Neuron (in vitro differentiated cells): ENCODE measurements around the gene MYB.

Experiments
- H2AFZ ChIP-seq: one replicate; pipeline ENCODE4 v1.6.1; 2013; ENCODE audit warnings: low read depth, mild to moderate bottlenecking, inconsistent platforms, low read length, moderate library complexity
- H3K27me3 ChIP-seq: one replicate; pipeline ENCODE4 v1.6.1; 2013; ENCODE audit warnings: low read length; ENCODE audit not compliant: insufficient read depth
- H3K36me3 ChIP-seq: one replicate; pipeline ENCODE4 v1.6.1; 2013; ENCODE audit warnings: low read length; ENCODE audit not compliant: insufficient read depth
- H3K4me1 ChIP-seq: one replicate; pipeline ENCODE4 v1.6.1; 2013; ENCODE audit warnings: low read length; ENCODE audit not compliant: insufficient read depth
- H3K4me3 ChIP-seq: 2 replicates; pipeline ENCODE4 v1.5.1; 2013; ENCODE audit warnings: mild to moderate bottlenecking, low read length, moderate library complexity
- H3K9me3 ChIP-seq: one replicate; pipeline ENCODE4 v1.6.1; 2013; ENCODE audit warnings: low read length

Gene MYB

GRCh38 chr6:135257631-135258405 is 76.7 kb downstream of the MYB start:
- Histone ChIP-seq H3K4me1 (no peaks in the 10 kb centered on the region), H3K4me3 (no peak overlapping the region), H3K9me3 (no peaks in the 10 kb centered on the region), H2AFZ (no peak overlapping the region), H3K36me3 (no peaks in the 10 kb centered on the region), H3K27me3 (no peaks in the 10 kb centered on the region)

- no peaks in the 10 kb centered on the region for H3K27me3 ChIP-seq
- H2AFZ ChIP-seq = no peak overlapping the region
- H3K4me1 ChIP-seq = no peaks in the 10 kb centered on the region
- H3K4me3 ChIP-seq = no peak overlapping the region
- H3K9me3 ChIP-seq = no peaks in the 10 kb centered on the region
- no peaks in the 10 kb centered on the region for H3K36me3 ChIP-seq
These were observed 77.9 kb downstream of the MYB start for GRCh38 chr6:135258970-135259369.

DNA sequence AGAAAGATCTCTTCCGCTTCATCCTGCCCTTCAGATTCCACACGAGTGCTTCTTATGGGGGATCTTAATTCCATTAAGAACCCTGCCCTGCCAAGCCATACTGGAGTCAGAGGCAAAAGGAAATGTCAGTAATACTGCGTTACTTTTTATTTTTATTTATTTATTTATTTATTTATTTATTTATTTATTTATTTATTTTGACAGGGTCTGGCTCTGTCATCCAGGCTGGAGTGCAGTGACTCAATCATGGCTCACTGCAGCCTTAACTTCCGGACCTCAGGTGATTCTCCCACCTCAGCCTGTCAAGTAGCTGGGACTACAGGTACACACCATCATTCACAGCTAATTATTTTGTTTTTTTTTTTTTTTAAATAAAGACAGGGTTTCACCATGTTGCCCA is 79.5 kb downstream of the MYB start:
- Histone ChIP-seq H3K4me3 (no peak overlapping the region), H3K27me3 (no peaks in the 10 kb centered on the region), H2AFZ (no peak overlapping the region), H3K36me3 (no peaks in the 10 kb centered on the region), H3K4me1 (no peaks in the 10 kb centered on the region), H3K9me3 (no peaks in the 10 kb centered on the region)

DNA sequence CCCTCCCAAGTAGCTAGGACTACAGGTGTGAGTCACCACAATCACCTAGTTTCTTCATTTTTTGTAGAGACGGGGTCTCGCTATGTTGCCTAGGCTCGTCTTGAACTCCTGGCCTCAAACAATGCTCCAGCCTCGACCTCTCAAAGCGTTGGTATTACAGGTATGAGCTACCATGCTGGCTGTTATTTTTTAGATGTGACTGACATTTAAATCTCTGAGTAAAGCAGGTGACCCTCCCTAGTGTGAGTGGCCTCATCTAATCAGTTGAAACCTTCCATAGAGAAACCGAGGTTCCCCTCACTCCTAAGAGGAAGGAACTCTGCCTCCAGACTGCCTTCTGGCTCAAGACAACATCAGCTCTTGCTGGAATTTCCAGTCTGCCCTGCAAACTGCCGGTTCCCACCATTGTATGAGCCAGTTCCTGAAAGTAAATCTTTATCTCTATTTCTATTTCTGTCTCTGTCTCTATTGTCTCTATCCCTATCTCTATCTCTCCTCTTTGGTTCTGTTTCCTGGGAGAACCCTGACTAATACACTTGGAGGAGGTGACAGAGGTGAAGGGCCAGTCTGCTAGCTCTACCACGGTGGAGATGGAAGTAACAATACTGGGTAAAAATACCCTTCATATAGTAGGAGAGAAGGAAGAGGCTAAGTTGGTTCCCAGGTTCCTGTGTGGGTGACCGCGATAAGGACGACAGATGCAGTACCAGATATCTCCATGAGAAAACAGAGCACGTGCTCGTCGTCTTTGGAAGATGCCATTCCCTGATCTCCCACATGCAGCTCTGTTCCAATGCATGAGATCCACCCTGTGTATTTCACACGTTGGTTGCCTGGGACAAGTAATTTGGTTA is 81.0 kb downstream of the MYB start:
- no peaks in the 10 kb centered on the region for H3K9me3 ChIP-seq
- H3K4me1 ChIP-seq = no peaks in the 10 kb centered on the region
- no peaks in the 10 kb centered on the region for H3K36me3 ChIP-seq
- no peak overlapping the region for H2AFZ ChIP-seq
- no peaks in the 10 kb centered on the region for H3K27me3 ChIP-seq
- H3K4me3 ChIP-seq = no peak overlapping the region

GRCh38 chr6:135265278-135265677 is 84.2 kb downstream of the MYB start:
- H3K4me3 ChIP-seq = no peak overlapping the region
- H3K36me3 ChIP-seq = no peaks in the 10 kb centered on the region
- no peaks in the 10 kb centered on the region for H3K4me1 ChIP-seq
- H3K27me3 ChIP-seq = no peaks in the 10 kb centered on the region
- H2AFZ ChIP-seq = no peak overlapping the region
- H3K9me3 ChIP-seq = no peaks in the 10 kb centered on the region

DNA sequence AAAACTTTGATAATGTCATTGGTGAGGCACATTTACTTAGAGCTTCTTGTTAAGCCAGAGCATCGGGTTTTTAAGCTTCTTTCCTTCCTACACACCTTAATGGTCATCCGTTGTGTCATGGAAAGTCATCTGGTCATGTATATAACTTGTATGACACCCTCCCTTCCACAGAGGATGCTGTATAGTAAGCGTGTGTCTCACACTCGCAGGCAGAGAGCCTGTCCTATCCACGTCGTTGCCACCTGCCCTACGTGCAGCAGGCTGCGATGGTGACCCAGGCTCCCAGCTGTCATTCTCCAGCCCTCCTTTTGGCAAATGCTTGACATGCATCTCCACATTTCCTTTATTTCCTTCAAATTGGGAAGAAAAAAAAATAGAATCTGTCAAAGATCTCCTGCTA is 85.6 kb downstream of the MYB start:
- Histone ChIP-seq H3K9me3 (no peaks in the 10 kb centered on the region), H3K36me3 (no peaks in the 10 kb centered on the region), H3K4me1 (no peaks in the 10 kb centered on the region), H2AFZ (no peak overlapping the region), H3K4me3 (no peak overlapping the region), H3K27me3 (no peaks in the 10 kb centered on the region)

GRCh38 chr6:135267085-135267484 is 86.0 kb downstream of the MYB start:
- Histone ChIP-seq H3K4me1 (no peaks in the 10 kb centered on the region), H3K4me3 (no peak overlapping the region), H3K27me3 (no peaks in the 10 kb centered on the region), H3K36me3 (no peaks in the 10 kb centered on the region), H2AFZ (no peak overlapping the region), H3K9me3 (no peaks in the 10 kb centered on the region)

DNA sequence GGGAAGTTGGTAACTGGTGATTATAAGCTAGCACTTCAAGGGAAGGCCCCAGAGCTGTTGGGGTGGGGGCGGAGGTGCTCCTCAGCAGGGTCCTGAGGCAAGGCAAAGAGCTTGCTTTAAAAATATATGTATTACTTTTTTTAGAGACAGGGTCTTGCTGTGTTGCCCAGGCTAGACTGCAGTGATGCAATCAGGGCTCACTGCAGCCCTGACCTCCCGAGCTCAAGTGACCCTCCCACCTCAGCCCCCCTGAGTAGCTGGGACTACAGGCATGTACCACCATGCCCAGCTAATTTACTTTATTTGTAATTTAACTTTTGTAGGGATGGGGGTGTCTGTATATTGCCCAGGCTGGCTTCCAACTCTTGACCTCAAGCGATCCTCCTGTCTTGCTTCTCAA is 87.2 kb downstream of the MYB start:
- Histone ChIP-seq H3K4me3 (no peak overlapping the region), H3K27me3 (no peaks in the 10 kb centered on the region), H3K4me1 (no peaks in the 10 kb centered on the region), H3K9me3 (no peaks in the 10 kb centered on the region), H3K36me3 (no peaks in the 10 kb centered on the region), H2AFZ (no peak overlapping the region)

DNA sequence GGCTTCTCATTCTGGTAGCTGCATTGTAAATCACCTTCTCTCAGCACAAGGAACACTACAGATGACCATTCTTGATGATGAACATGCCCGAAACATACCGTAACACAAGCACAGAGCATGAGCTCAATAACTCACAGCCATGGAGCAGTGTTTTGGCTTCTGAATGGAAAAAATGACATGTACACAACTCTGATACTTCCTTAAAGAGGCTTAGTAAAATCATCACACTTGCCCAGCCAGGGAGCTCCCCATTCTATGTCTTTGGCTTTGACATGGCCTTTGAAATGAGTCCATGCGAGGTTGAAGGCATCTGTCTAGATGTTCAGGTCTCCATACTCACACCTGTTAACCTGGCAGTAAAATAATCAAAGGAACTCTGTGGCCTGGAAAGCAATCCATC is 87.6 kb downstream of the MYB start:
- H3K27me3 ChIP-seq = no peaks in the 10 kb centered on the region
- H2AFZ ChIP-seq = no peak overlapping the region
- H3K4me3 ChIP-seq = no peak overlapping the region
- no peaks in the 10 kb centered on the region for H3K4me1 ChIP-seq
- H3K9me3 ChIP-seq = no peaks in the 10 kb centered on the region
- no peaks in the 10 kb centered on the region for H3K36me3 ChIP-seq
